AG10803 (cell line): ENCODE results near the gene CENPP.
A peak's percentile ranks its signal among the peaks of the same experiment; 100 is the strongest.

ENCODE experiments used
- DNase-seq: peaks from one replicate; pipeline ENCODE4 v3.0.0; 2010; ENCODE audit warnings: low read depth
- H3K4me3 ChIP-seq: 2 replicates; pipeline ENCODE4 v1.5.1; 2011; ENCODE audit warnings: mild to moderate bottlenecking, low read length, control low read depth
- CTCF ChIP-seq: conservative IDR thresholded peaks from 2 replicates; pipeline ENCODE4 v1.5.1; 2011; ENCODE audit warnings: mild to moderate bottlenecking, low read length, control low read depth, inconsistent platforms

The CENPP gene

GRCh38 chr9:92422611-92423338, 97.0 kb downstream of the CENPP start:
- TF ChIP-seq CTCF: no peak
- DNase-seq: no peak
- H3K4me3 ChIP-seq: no peak overlapping the region

GRCh38 chr9:92423612-92424011, 97.9 kb downstream of the CENPP start:
- DNase-seq: no peak
- H3K4me3 ChIP-seq: peak overlapping the region; percentile 2; the same call in 1 of the 2 replicates
- TF ChIP-seq CTCF: no peak

- TF ChIP-seq CTCF: no peak
- H3K4me3 ChIP-seq: peak within 1 kb of the TSS; percentile 2; the same call in 1 of the 2 replicates
- DNase-seq: peak; percentile 88
Measured at GRCh38 chr9:92424340-92424739, 98.6 kb downstream of the CENPP start, which contains the start of gene OMD. Gene OMD, minus strand, starts transcription at chr9:92424471. Its CDS starts 6,913 bp downstream, at chr9:92417558.

- peak; percentile 76 for DNase-seq
- H3K4me3 ChIP-seq: no peak overlapping the region
- no peak for TF ChIP-seq CTCF
Measured at GRCh38 chr9:92425474-92425873, 99.7 kb downstream of the CENPP start.

GRCh38 chr9:92426501-92427145, 100.9 kb downstream of the CENPP start:
- no peak for DNase-seq
- no peak overlapping the region for H3K4me3 ChIP-seq
- no peak for TF ChIP-seq CTCF

- no peak for TF ChIP-seq CTCF
- H3K4me3 ChIP-seq: no peak overlapping the region
- no peak for DNase-seq
Measured at GRCh38 chr9:92429836-92430235, 104.1 kb downstream of the CENPP start.

GRCh38 chr9:92432350-92432749, 106.6 kb downstream of the CENPP start:
- DNase-seq: peak; percentile 65
- H3K4me3 ChIP-seq: no peak overlapping the region
- no peak for TF ChIP-seq CTCF
